T-helper 2 cell treated with Interferon-gamma antibody and Interleukin-4, amounts not matched to agents 5 μg/mL and 100 μg/mL, for 36 hours (primary cell): Measurements from ENCODE around the gene SH2D4B.

Source experiments
- DNase-seq: peaks from one replicate; pipeline ENCODE4 v3.0.0; 2021; ENCODE audit warnings: low spot score
- H3K27ac Mint-ChIP-seq: one replicate; pipeline ENCODE4 v1.8.0; 2021; ENCODE audit warnings: mild to moderate bottlenecking, mixed read lengths
- H3K27me3 Mint-ChIP-seq: one replicate; pipeline ENCODE4 v1.8.0; 2021; ENCODE audit warnings: low read depth, mixed read lengths
- H3K36me3 Mint-ChIP-seq: one replicate; pipeline ENCODE4 v1.8.0; 2021; ENCODE audit warnings: low read depth, mixed read lengths
- H3K4me1 Mint-ChIP-seq: one replicate; pipeline ENCODE4 v1.8.0; 2021; ENCODE audit warnings: low read depth, mixed read lengths
- H3K4me3 Mint-ChIP-seq: one replicate; pipeline ENCODE4 v1.8.0; 2022; ENCODE audit warnings: mild to moderate bottlenecking, moderate library complexity, mixed read lengths
- H3K9me3 Mint-ChIP-seq: one replicate; pipeline ENCODE4 v1.8.0; 2021; ENCODE audit warnings: mixed read lengths

SH2D4B gene

GRCh38 chr10:80614576-80615416 is 77.1 kb downstream of the SH2D4B start:
- Mint-ChIP-seq H3K36me3 (no peaks in the 10 kb centered on the region), H3K27me3 (no peaks in the 10 kb centered on the region), H3K4me1 (no peaks in the 10 kb centered on the region), H3K9me3 (no peaks in the 10 kb centered on the region), H3K27ac (no peak overlapping the region), H3K4me3 (no peak overlapping the region)
- no peak for DNase-seq

DNA sequence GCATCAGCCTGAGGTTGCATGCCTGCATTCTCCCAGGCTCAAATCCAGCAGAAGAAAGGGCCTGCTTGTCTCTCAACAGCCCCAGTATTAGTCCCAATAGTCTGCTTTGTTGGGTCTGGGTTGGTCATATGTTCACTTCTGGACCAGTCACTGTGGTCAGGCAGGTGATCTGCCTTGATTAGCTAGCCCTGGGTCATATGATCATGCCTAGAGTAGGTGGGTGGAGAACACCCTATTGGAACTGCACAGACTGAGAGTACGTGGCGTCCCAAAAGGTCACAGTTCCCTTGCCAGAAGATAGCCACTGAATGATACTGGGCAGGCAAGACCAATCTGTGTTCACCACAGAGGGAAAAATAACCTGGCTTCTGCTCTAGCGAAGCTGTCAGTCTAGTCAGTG is 80.1 kb downstream of the SH2D4B start:
- Mint-ChIP-seq H3K4me3 (no peak overlapping the region), H3K27ac (no peak overlapping the region), H3K27me3 (no peaks in the 10 kb centered on the region), H3K4me1 (no peaks in the 10 kb centered on the region), H3K36me3 (no peaks in the 10 kb centered on the region), H3K9me3 (no peaks in the 10 kb centered on the region)
- DNase-seq, result no peak

- no peaks in the 10 kb centered on the region for H3K27me3 Mint-ChIP-seq
- H3K4me3 Mint-ChIP-seq, result no peak overlapping the region
- no peak overlapping the region for H3K27ac Mint-ChIP-seq
- no peaks in the 10 kb centered on the region for H3K36me3 Mint-ChIP-seq
- no peaks in the 10 kb centered on the region for H3K9me3 Mint-ChIP-seq
- no peak for DNase-seq
- no peaks in the 10 kb centered on the region for H3K4me1 Mint-ChIP-seq
These were observed 81.3 kb downstream of the SH2D4B start for GRCh38 chr10:80619036-80619435.

- no peak overlapping the region for H3K4me3 Mint-ChIP-seq
- no peaks in the 10 kb centered on the region for H3K27me3 Mint-ChIP-seq
- no peaks in the 10 kb centered on the region for H3K4me1 Mint-ChIP-seq
- no peak overlapping the region for H3K27ac Mint-ChIP-seq
- H3K36me3 Mint-ChIP-seq, result no peaks in the 10 kb centered on the region
- H3K9me3 Mint-ChIP-seq, result no peaks in the 10 kb centered on the region
- DNase-seq, result no peak
These were observed 84.5 kb downstream of the SH2D4B start for GRCh38 chr10:80622153-80622552.

DNA sequence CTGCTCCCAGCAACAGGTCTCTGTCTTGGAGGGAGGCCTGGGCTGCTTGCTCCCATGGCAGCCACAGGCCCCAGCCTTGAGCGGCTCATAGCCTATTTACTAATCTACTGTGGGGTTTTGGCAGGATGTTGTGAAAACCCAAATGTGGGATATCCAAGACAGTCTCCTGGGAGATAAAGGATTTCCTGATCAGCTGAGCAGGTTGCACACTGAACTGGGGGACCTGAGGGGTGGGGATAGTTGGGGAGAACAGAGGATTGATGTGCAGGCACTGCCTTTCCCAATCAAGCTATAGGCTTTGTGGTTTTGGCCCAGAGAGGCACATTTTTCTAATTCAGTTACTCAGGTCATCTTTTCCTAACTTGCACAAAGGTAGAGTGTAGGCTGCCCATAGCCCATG is 92.6 kb downstream of the SH2D4B start:
- H3K9me3 Mint-ChIP-seq, result no peaks in the 10 kb centered on the region
- H3K27me3 Mint-ChIP-seq, result no peaks in the 10 kb centered on the region
- no peaks in the 10 kb centered on the region for H3K4me1 Mint-ChIP-seq
- H3K27ac Mint-ChIP-seq, result no peak overlapping the region
- H3K4me3 Mint-ChIP-seq, result no peak overlapping the region
- no peak for DNase-seq
- no peaks in the 10 kb centered on the region for H3K36me3 Mint-ChIP-seq

- Mint-ChIP-seq H3K27me3 (no peaks in the 10 kb centered on the region), H3K4me3 (no peak overlapping the region), H3K36me3 (no peaks in the 10 kb centered on the region), H3K9me3 (no peaks in the 10 kb centered on the region), H3K4me1 (no peaks in the 10 kb centered on the region), H3K27ac (no peak overlapping the region)
- DNase-seq, result no peak
These were observed 95.0 kb downstream of the SH2D4B start for GRCh38 chr10:80632742-80633141.

DNA sequence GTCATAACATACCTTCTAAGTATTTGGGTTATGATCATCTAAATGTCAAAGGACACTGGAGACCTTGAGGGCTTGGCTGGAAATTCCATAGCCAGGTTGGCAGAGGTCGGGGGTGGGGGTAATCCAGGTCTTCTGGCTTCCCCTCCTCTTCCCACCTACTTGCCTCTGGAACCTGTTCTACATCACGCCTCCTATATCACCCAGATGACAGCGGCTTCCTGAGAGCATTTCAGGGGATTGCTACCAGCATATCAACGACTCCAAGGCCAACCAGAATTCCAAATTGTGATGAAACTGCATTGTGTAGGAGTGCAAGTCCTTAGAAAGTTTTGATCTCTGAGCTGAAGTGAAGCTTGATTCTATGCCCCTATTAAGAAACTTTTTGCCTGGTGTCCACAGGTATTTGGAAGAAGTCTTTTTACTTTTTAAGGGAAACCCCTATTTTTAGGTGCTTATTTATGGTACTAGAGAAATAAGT is 95.7 kb downstream of the SH2D4B start:
- no peak for DNase-seq
- Mint-ChIP-seq H3K4me1 (no peaks in the 10 kb centered on the region), H3K4me3 (no peak overlapping the region), H3K9me3 (no peaks in the 10 kb centered on the region), H3K27ac (no peak overlapping the region), H3K27me3 (no peaks in the 10 kb centered on the region), H3K36me3 (no peaks in the 10 kb centered on the region)

DNA sequence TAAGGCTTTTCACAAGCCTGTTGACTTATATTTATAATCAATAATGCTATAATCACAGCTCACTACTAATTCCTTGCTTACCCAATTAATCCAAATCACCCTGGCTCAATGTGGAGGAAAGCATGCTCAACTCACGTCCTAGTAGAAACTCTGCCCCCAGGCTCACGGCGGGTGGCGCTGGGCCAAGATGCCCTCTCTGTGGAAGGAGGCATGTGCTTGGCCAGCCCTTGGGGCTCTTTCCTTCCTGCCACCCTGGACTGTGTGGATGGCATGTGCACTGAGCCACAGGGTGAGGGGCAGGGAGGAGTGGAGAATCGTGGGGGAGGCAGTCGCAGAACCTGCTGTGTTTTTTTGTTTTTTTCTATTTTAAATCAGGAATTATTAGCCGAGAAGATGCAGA is 96.2 kb downstream of the SH2D4B start:
- H3K4me3 Mint-ChIP-seq, result no peak overlapping the region
- DNase-seq, result no peak
- no peaks in the 10 kb centered on the region for H3K27me3 Mint-ChIP-seq
- H3K27ac Mint-ChIP-seq, result no peak overlapping the region
- H3K4me1 Mint-ChIP-seq, result no peaks in the 10 kb centered on the region
- H3K9me3 Mint-ChIP-seq, result no peaks in the 10 kb centered on the region
- no peaks in the 10 kb centered on the region for H3K36me3 Mint-ChIP-seq

- no peaks in the 10 kb centered on the region for H3K9me3 Mint-ChIP-seq
- H3K27ac Mint-ChIP-seq, result no peak overlapping the region
- no peaks in the 10 kb centered on the region for H3K4me1 Mint-ChIP-seq
- DNase-seq, result no peak
- peaks cover 4% of the 10 kb centered on the region for H3K27me3 Mint-ChIP-seq
- H3K4me3 Mint-ChIP-seq, result no peak overlapping the region
- no peaks in the 10 kb centered on the region for H3K36me3 Mint-ChIP-seq
These were observed 105.0 kb downstream of the SH2D4B start for GRCh38 chr10:80642661-80643060.

- no peaks in the 10 kb centered on the region for H3K36me3 Mint-ChIP-seq
These were observed 108.7 kb downstream of the SH2D4B start for GRCh38 chr10:80646366-80646765.

GRCh38 chr10:80647173-80647833 is 109.6 kb downstream of the SH2D4B start:
- Mint-ChIP-seq H3K4me3 (no peak overlapping the region), H3K9me3 (no peaks in the 10 kb centered on the region), H3K27me3 (peaks cover 2% of the 10 kb centered on the region), H3K27ac (no peak overlapping the region), H3K4me1 (no peaks in the 10 kb centered on the region), H3K36me3 (no peaks in the 10 kb centered on the region)
- DNase-seq, result no peak

More at GRCh38 chr10:80646366-80646765, 108.7 kb downstream of the SH2D4B start:
- Mint-ChIP-seq H3K9me3 (no peaks in the 10 kb centered on the region), H3K27ac (no peak overlapping the region), H3K4me3 (no peak overlapping the region), H3K4me1 (no peaks in the 10 kb centered on the region), H3K27me3 (peaks cover 2% of the 10 kb centered on the region)
- DNase-seq, result no peak

DNA sequence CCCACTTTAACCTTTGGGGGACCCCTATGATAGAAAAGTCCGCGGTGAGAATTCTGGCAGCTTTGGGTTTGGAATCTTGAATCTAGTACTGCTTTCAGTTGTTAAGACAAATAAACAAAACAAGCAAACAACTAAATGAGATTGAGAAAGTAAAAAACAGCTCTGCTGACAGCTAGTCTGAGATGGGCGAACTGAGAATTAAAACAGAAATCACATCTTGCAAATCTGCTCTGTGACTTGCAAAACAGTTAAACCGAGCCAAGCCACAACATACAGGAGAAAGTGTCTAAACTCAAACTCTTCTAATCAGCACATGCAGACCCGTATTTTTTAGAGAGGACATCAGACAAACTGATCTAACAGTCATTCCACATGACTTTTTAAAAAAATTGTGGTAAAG is 110.4 kb downstream of the SH2D4B start:
- no peak for DNase-seq
- H3K27ac Mint-ChIP-seq, result no peak overlapping the region
- H3K9me3 Mint-ChIP-seq, result no peaks in the 10 kb centered on the region
- H3K4me1 Mint-ChIP-seq, result no peaks in the 10 kb centered on the region
- H3K36me3 Mint-ChIP-seq, result no peaks in the 10 kb centered on the region
- H3K4me3 Mint-ChIP-seq, result no peak overlapping the region
- H3K27me3 Mint-ChIP-seq, result peaks cover 2% of the 10 kb centered on the region

DNA sequence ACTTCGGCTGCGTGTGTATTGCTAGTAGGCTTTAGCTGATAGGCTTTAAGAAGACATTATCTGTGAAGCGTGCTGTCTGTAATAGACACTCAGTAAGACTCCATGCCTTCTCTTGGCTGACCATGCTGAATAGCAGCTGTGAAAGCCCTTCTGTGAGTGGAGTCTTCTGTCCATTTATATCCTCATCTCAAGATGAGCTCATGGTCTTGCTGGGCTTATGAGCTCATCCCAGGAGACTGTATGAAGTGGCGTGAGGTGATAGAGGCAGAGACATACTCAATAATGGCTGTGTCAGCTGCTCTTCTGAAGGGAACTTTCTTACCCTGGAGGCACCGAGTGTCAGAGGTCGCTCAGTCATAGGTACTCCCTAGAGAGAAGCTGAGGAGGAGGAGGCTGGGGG is 111.5 kb downstream of the SH2D4B start:
- Mint-ChIP-seq H3K4me1 (no peaks in the 10 kb centered on the region), H3K27me3 (peaks cover 2% of the 10 kb centered on the region)

GRCh38 chr10:80655898-80656297 is 118.2 kb downstream of the SH2D4B start:
- Mint-ChIP-seq H3K4me1 (no peaks in the 10 kb centered on the region), H3K36me3 (no peaks in the 10 kb centered on the region), H3K9me3 (no peaks in the 10 kb centered on the region), H3K27ac (no peak overlapping the region), H3K27me3 (no peaks in the 10 kb centered on the region), H3K4me3 (no peak overlapping the region)
- DNase-seq, result no peak

More for the DNA sequence above, 111.5 kb downstream of the SH2D4B start:
- DNase-seq, result no peak
- H3K27ac Mint-ChIP-seq, result no peak overlapping the region
- H3K36me3 Mint-ChIP-seq, result no peaks in the 10 kb centered on the region
- no peak overlapping the region for H3K4me3 Mint-ChIP-seq
- H3K9me3 Mint-ChIP-seq, result no peaks in the 10 kb centered on the region
